Smooth muscle cell (in vitro differentiated cells): ENCODE measurements around the gene OR6P1. TPM values are rescaled to one million over a fixed set of nuclear protein-coding genes. Genes with fewer than 3 reads are reported as not detected.

Experiments used
- DNase-seq: peaks from one replicate; lab custom pipeline; 2025; ENCODE audit not compliant: unreplicated experiment; lab: John Stamatoyannopoulos, UW
- H2AFZ ChIP-seq: fragments of 200-600 bp; sonication (generic); 2 replicates; pipeline ENCODE4 v1.6.0; 2016; ENCODE audit warnings: antibody characterized with exemption, low read depth, mild to moderate bottlenecking
- H3F3A ChIP-seq: fragments of 200-600 bp; sonication (generic); 2 replicates; pipeline ENCODE4 v1.6.0; 2017; ENCODE audit warnings: antibody characterized with exemption, low read depth
- H3K27ac ChIP-seq: fragments of 200-600 bp; sonication (generic); 2 replicates; pipeline ENCODE4 v1.5.1; 2016; ENCODE audit warnings: low read depth, mild to moderate bottlenecking
- H3K27me3 ChIP-seq: fragments of 200-600 bp; sonication (generic); 2 replicates; pipeline ENCODE4 v1.6.1; 2016; ENCODE audit warnings: low read depth, mild to moderate bottlenecking
- H3K36me3 ChIP-seq: fragments of 200-600 bp; sonication (generic); 2 replicates; pipeline ENCODE4 v1.5.1; 2016; ENCODE audit warnings: low read depth
- H3K4me1 ChIP-seq: fragments of 200-600 bp; sonication (generic); 2 replicates; pipeline ENCODE4 v1.5.1; 2016; ENCODE audit warnings: low read depth
- H3K4me2 ChIP-seq: fragments of 200-600 bp; sonication (generic); 2 replicates; pipeline ENCODE4 v1.6.0; 2016; ENCODE audit warnings: mild to moderate bottlenecking
- H3K4me3 ChIP-seq: fragments of 200-600 bp; sonication (generic); 2 replicates; pipeline ENCODE4 v1.5.1; 2016; ENCODE audit warnings: mild to moderate bottlenecking
- H3K79me2 ChIP-seq: fragments of 200-600 bp; sonication (generic); 2 replicates; pipeline ENCODE4 v1.6.0; 2016; ENCODE audit warnings: low read depth, mild to moderate bottlenecking
- H3K9ac ChIP-seq: fragments of 200-600 bp; sonication (generic); 2 replicates; pipeline ENCODE4 v1.6.0; 2016; ENCODE audit warnings: low read depth
- H3K9me3 ChIP-seq: fragments of 200-600 bp; sonication (generic); replicated peaks from 2 replicates; pipeline ENCODE4 v1.5.1; 2016; ENCODE audit warnings: low read depth
- H4K20me1 ChIP-seq: fragments of 200-600 bp; sonication (generic); 2 replicates; pipeline ENCODE4 v1.6.0; 2016; ENCODE audit warnings: low read depth
- WGBS: methylation state at CpG from one replicate; pipeline ENCODE4 v1.1.7; 2016; ENCODE audit warnings: low lambda C conversion rate; 5-methylcytosine and 5-hydroxymethylcytosine counted together
- polyA plus RNA-seq: library from polyadenylated mRNA; unstranded; fragments of >200 nt; fragmentation: Nextera tagmentation; extraction: Ambion mirVana; gene quantifications from 2 replicates; pipeline ENCODE4 v1.2.1, GENCODE V29; 2016
- total RNA-seq: library from RNA; depleted of rRNA; stranded (reverse); fragments of >200 nt; gene quantifications from 2 replicates; pipeline ENCODE4 v1.2.3, GENCODE V29; 2014
- TF ChIP-seq, protein P1 (sequence below): fragments of 200-600 bp; sonication (generic); IDR thresholded peaks from 2 replicates; pipeline ENCODE4 v1.5.1; 2017; ENCODE audit warnings: borderline replicate concordance, mild to moderate bottlenecking, antibody characterized with exemption; ENCODE audit not compliant: insufficient read depth, poor library complexity, severe bottlenecking

OR6P1 gene
- total and polyA plus RNA-seq, 2 experiments from 2014 or later = not detected

- Histone ChIP-seq H3K27ac (no peak overlapping the region), H3K27me3 (no peaks in the 10 kb centered on the region), H3K9ac (no peak overlapping the region), H3K4me2 (no peak overlapping the region), H3K4me1 (no peaks in the 10 kb centered on the region), H3K79me2 (no peaks in the 10 kb centered on the region), H3K4me3 (no peak overlapping the region), H4K20me1 (no peaks in the 10 kb centered on the region), H3F3A (no peaks in the 10 kb centered on the region), H3K36me3 (no peaks in the 10 kb centered on the region), H3K9me3 (no peaks in the 10 kb centered on the region), H2AFZ (no peak overlapping the region)
- TF ChIP-seq, protein P1, sequence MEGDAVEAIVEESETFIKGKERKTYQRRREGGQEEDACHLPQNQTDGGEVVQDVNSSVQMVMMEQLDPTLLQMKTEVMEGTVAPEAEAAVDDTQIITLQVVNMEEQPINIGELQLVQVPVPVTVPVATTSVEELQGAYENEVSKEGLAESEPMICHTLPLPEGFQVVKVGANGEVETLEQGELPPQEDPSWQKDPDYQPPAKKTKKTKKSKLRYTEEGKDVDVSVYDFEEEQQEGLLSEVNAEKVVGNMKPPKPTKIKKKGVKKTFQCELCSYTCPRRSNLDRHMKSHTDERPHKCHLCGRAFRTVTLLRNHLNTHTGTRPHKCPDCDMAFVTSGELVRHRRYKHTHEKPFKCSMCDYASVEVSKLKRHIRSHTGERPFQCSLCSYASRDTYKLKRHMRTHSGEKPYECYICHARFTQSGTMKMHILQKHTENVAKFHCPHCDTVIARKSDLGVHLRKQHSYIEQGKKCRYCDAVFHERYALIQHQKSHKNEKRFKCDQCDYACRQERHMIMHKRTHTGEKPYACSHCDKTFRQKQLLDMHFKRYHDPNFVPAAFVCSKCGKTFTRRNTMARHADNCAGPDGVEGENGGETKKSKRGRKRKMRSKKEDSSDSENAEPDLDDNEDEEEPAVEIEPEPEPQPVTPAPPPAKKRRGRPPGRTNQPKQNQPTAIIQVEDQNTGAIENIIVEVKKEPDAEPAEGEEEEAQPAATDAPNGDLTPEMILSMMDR = no peak
- DNase-seq = no peak
- WGBS = 88% methylated on average over 2 of the region's 2 CpGs
Measured at GRCh38 chr1:158563853-158564252, 6.5 kb downstream of the OR6P1 start.

DNA sequence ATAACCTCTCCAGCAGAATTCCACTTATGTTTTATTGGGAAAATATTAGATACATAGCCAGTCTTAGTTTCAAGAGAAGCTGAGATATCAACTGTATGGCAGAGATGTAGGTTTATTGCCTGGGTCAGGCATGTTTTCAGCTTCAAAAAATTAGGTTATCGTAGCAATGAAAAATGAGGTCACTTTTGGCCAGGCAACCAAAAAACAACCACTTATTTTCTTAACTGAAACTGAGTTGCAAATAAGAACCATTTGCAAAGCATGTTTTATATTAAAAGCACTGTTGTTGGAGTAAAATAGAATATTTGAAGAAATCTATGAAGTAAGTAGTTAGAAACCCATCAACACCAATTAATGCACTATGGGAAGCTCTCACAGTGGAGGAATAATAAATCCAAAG is 10.7 kb downstream of the OR6P1 start:
- no peak for DNase-seq
- Histone ChIP-seq H3F3A (no peaks in the 10 kb centered on the region), H3K36me3 (no peaks in the 10 kb centered on the region), H2AFZ (no peak overlapping the region), H3K4me1 (no peaks in the 10 kb centered on the region), H3K79me2 (no peaks in the 10 kb centered on the region), H3K9ac (no peak overlapping the region), H3K4me3 (no peak overlapping the region), H3K4me2 (no peak overlapping the region), H3K27ac (no peak overlapping the region), H3K9me3 (no peaks in the 10 kb centered on the region), H3K27me3 (no peaks in the 10 kb centered on the region), H4K20me1 (no peaks in the 10 kb centered on the region)
- TF ChIP-seq, protein P1 = no peak
- WGBS = 94% methylated on average over 1 of the region's 1 CpG

GRCh38 chr1:158554352-158554751 is 16.0 kb downstream of the OR6P1 start, which contains the start of gene OR6Y1:
TSS of gene OR6Y1 (minus strand) at chr1:158554405. CDS start at chr1:158548105, 6,300 bp downstream.
- no peaks in the 10 kb centered on the region for H3K27me3 ChIP-seq
- 87% methylated on average over 3 of the region's 3 CpGs for WGBS

DNA sequence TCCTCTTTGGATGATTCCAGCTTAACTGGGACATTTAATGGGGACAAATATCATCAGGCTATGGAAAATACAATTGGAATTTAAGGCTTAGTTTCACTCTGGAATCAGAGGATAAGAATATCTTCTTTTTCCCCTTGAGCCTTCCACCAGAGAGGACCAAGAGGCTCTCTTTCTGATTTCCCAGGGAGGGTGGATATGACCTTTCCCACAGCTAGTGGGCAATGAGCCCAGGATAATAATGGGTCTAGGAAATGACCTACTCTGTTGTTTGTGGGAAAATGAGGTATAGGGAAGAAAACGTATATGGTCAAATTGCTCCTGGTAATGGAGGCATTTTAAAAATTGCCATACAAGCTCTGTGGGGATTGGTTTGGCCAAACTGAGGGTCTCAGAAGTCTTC is 18.1 kb downstream of the OR6P1 start:
- H3K79me2 ChIP-seq = no peaks in the 10 kb centered on the region
- WGBS = 93% methylated on average over 1 of the region's 1 CpG
- TF ChIP-seq, protein P1 = no peak

More at GRCh38 chr1:158554352-158554751, 16.0 kb downstream of the OR6P1 start, which contains the start of gene OR6Y1:
- no peaks in the 10 kb centered on the region for H3K4me1 ChIP-seq
- DNase-seq = no peak
- H3K9ac ChIP-seq = no peak within 1 kb of the TSS
- H4K20me1 ChIP-seq = no peaks in the 10 kb centered on the region
- no peaks in the 10 kb centered on the region for H3K9me3 ChIP-seq
- no peak within 1 kb of the TSS for H3K4me3 ChIP-seq
- no peaks in the 10 kb centered on the region for H3F3A ChIP-seq
- H3K79me2 ChIP-seq = no peaks in the 10 kb centered on the region
- TF ChIP-seq, protein P1 = no peak
- H3K4me2 ChIP-seq = no peak within 1 kb of the TSS
- no peak within 1 kb of the TSS for H2AFZ ChIP-seq
- no peaks in the 10 kb centered on the region for H3K36me3 ChIP-seq
- H3K27ac ChIP-seq = no peak within 1 kb of the TSS

More for the DNA sequence above, 18.1 kb downstream of the OR6P1 start:
- Histone ChIP-seq H3K9ac (no peak overlapping the region), H4K20me1 (no peaks in the 10 kb centered on the region), H3K4me2 (no peak overlapping the region), H3K4me1 (no peaks in the 10 kb centered on the region), H3K4me3 (no peak overlapping the region), H3K9me3 (no peaks in the 10 kb centered on the region), H3K27ac (no peak overlapping the region), H3K36me3 (no peaks in the 10 kb centered on the region), H3K27me3 (no peaks in the 10 kb centered on the region), H3F3A (no peaks in the 10 kb centered on the region), H2AFZ (no peak overlapping the region)
- no peak for DNase-seq
